Keratinocyte (primary cell): ENCODE measurements around the gene MAPT. TPM values are rescaled to one million over a fixed set of nuclear protein-coding genes. Genes with fewer than 3 reads are reported as not detected.

Experiments used
- DNase-seq: peaks from one replicate; pipeline ENCODE4 v3.0.0-alpha.2; 2011; ENCODE audit warnings: low read depth, missing footprints, low spot score
- FAIRE-seq: peaks from 2 replicates; lab custom pipeline; 2011; peaks lifted over from hg19 to GRCh38; lab: Jason Lieb, UNC
- H2AFZ ChIP-seq: 2 replicates; pipeline ENCODE4 v1.6.0; 2012; ENCODE audit warnings: low read length, control low read depth, inconsistent platforms; ENCODE audit not compliant: control insufficient read depth
- H3K27ac ChIP-seq: 2 replicates; pipeline ENCODE4 v1.5.1; 2011; ENCODE audit warnings: low read length; ENCODE audit not compliant: control insufficient read depth, insufficient read depth
- H3K27me3 ChIP-seq: 3 replicates; pipeline ENCODE4 v1.6.0; 2011; ENCODE audit warnings: low read length; ENCODE audit not compliant: control insufficient read depth, insufficient read depth; ENCODE audit errors: extremely low read depth
- H3K36me3 ChIP-seq, 2 experiments: 2 replicates in 1 of 2; 3 replicates in 1 of 2; pipeline ENCODE4 v1.5.1; 2011; ENCODE audit warnings: low read length in 2 of 2, mild to moderate bottlenecking in 1 of 2; ENCODE audit not compliant: control insufficient read depth in 2 of 2, insufficient read depth in 2 of 2; ENCODE audit errors: extremely low read depth in 1 of 2
- H3K4me1 ChIP-seq: 3 replicates; pipeline ENCODE4 v1.5.1; 2011; ENCODE audit warnings: low read length; ENCODE audit not compliant: control insufficient read depth, insufficient read depth; ENCODE audit errors: extremely low read depth
- H3K4me2 ChIP-seq: 3 replicates; pipeline ENCODE4 v1.6.0; 2011; ENCODE audit warnings: low read depth, low read length; ENCODE audit not compliant: control insufficient read depth, insufficient read depth; ENCODE audit errors: extremely low read depth
- H3K4me3 ChIP-seq, 3 experiments: fragments of 200-600 bp in 1 of 3; sonication (generic) in 1 of 3; 2 replicates in 2 of 3; 3 replicates in 1 of 3; pipeline ENCODE4 v1.5.1; 2011 to 2016; ENCODE audit warnings: low read length in 3 of 3, mild to moderate bottlenecking in 3 of 3, control low read depth in 2 of 3, inconsistent platforms in 1 of 3, low read depth in 1 of 3, mixed read lengths in 1 of 3, mixed run types in 1 of 3, moderate library complexity in 1 of 3; ENCODE audit not compliant: control insufficient read depth in 2 of 3, insufficient read depth in 2 of 3; ENCODE audit errors: extremely low read depth in 1 of 3
- H3K79me2 ChIP-seq: 2 replicates; pipeline ENCODE4 v1.6.0; 2012; ENCODE audit warnings: low read length; ENCODE audit not compliant: control insufficient read depth, insufficient read depth
- H3K9ac ChIP-seq: 3 replicates; pipeline ENCODE4 v1.6.0; 2011; ENCODE audit warnings: low read length; ENCODE audit not compliant: control insufficient read depth, insufficient read depth; ENCODE audit errors: extremely low read depth
- H3K9me1 ChIP-seq: 3 replicates; pipeline ENCODE4 v1.6.0; 2011; ENCODE audit warnings: low read length; ENCODE audit not compliant: control insufficient read depth, insufficient read depth; ENCODE audit errors: extremely low read depth
- H3K9me3 ChIP-seq: 2 replicates; pipeline ENCODE4 v1.5.1; 2012; ENCODE audit warnings: low read depth, low read length; ENCODE audit not compliant: control insufficient read depth
- H4K20me1 ChIP-seq: 3 replicates; pipeline ENCODE4 v1.6.0; 2011; ENCODE audit warnings: low read length; ENCODE audit not compliant: control insufficient read depth, insufficient read depth; ENCODE audit errors: extremely low read depth
- CTCF ChIP-seq, 3 experiments: IDR thresholded peaks in 1 of 3; conservative IDR thresholded peaks in 1 of 3; optimal IDR thresholded peaks in 1 of 3; 2 replicates in 2 of 3; 3 replicates in 1 of 3; pipeline versions ENCODE3 to v1.5.1; 2011; ENCODE audit warnings: low read length in 3 of 3, mild to moderate bottlenecking in 3 of 3, moderate library complexity in 2 of 3, control low read depth in 1 of 3, inconsistent platforms in 1 of 3; ENCODE audit not compliant: insufficient read depth in 2 of 3; ENCODE audit errors: extremely low read depth in 1 of 3
- EZH2 ChIP-seq: IDR thresholded peaks from one replicate; pipeline ENCODE4 v1.6.1; 2012; ENCODE audit warnings: inconsistent platforms, mild to moderate bottlenecking, low read length, moderate library complexity
- dilution Hi-C: fragments of 300-500 bp; cut with MboI; formaldehyde crosslinking; loops from one replicate; pipeline ENCODE4 v1.7.0; 2020; ENCODE audit warnings: low sequenced_read_pairs; ENCODE audit not compliant: extremely low pct_ligation_motif_present
- polyA plus RNA-seq, 5 experiments: library from polyadenylated mRNA; depleted of rRNA in 3 of 5; stranded (reverse) in 3 of 5; stranded (forward) in 1 of 5; unstranded in 1 of 5; fragments of >200 nt; gene quantifications; 1 replicate in 1 of 5; 2 replicates in 3 of 5; 3 replicates in 1 of 5; pipeline versions ENCODE4 v1.2.1 to v1.2.3, GENCODE V29; 2011 to 2012; ENCODE audit warnings: missing spikeins in 2 of 5, low read depth in 1 of 5, low replicate concordance in 1 of 5

MAPT gene
- polyA plus RNA-seq, 1 donor (not counting 4 experiments of a cell fraction or from before 2014, with no cell fraction given) = 0.08 TPM

- H3K4me1 ChIP-seq = no peaks in the 10 kb centered on the region
- no peaks in the 10 kb centered on the region for H3K36me3 ChIP-seq
- peaks cover under 1% of the 10 kb centered on the region for H3K27me3 ChIP-seq
- DNase-seq (no peak), FAIRE-seq (no peak)
- H2AFZ ChIP-seq = no peak overlapping the region
- no peaks in the 10 kb centered on the region for H3K9me3 ChIP-seq
- no peak overlapping the region for H3K4me3 ChIP-seq
- no peaks in the 10 kb centered on the region for H3K9me1 ChIP-seq
- no peak overlapping the region for H3K4me2 ChIP-seq
- H3K9ac ChIP-seq = no peak overlapping the region
- dilution Hi-C loops = no loop called here
- H3K79me2 ChIP-seq = no peaks in the 10 kb centered on the region
- no peaks in the 10 kb centered on the region for H4K20me1 ChIP-seq
- H3K27ac ChIP-seq = no peak overlapping the region
- TF ChIP-seq EZH2 (no peak), CTCF (optimal IDR thresholded peaks at IDR 0.05 in 1 of 3, IDR thresholded peaks at IDR 0.05 in 1 of 3, conservative IDR thresholded peaks at IDR 0.05 in 1 of 3; ENCODE audit: extremely low read depth in 1 of 3, insufficient read depth in 2 of 3, low read length in 3 of 3) (no peak)
Measured at GRCh38 chr17:45986056-45986455, 91.7 kb downstream of the MAPT start.

GRCh38 chr17:45987706-45988105, 93.4 kb downstream of the MAPT start:
- FAIRE-seq (no peak), DNase-seq (no peak)
- no peak overlapping the region for H3K4me2 ChIP-seq
- peaks cover 4% of the 10 kb centered on the region for H3K27me3 ChIP-seq
- no peak overlapping the region for H2AFZ ChIP-seq
- H3K9me1 ChIP-seq = no peaks in the 10 kb centered on the region
- H3K4me1 ChIP-seq = no peaks in the 10 kb centered on the region
- no peaks in the 10 kb centered on the region for H3K79me2 ChIP-seq
- no peak overlapping the region for H3K27ac ChIP-seq
- dilution Hi-C loops = no loop called here
- no peaks in the 10 kb centered on the region for H3K36me3 ChIP-seq
- H3K9ac ChIP-seq = no peak overlapping the region
- H3K9me3 ChIP-seq = no peaks in the 10 kb centered on the region
- TF ChIP-seq EZH2 (no peak), CTCF (optimal IDR thresholded peaks at IDR 0.05 in 1 of 3, IDR thresholded peaks at IDR 0.05 in 1 of 3, conservative IDR thresholded peaks at IDR 0.05 in 1 of 3; ENCODE audit: extremely low read depth in 1 of 3, insufficient read depth in 2 of 3, low read length in 3 of 3) (no peak)
- no peak overlapping the region for H3K4me3 ChIP-seq
- H4K20me1 ChIP-seq = no peaks in the 10 kb centered on the region
